Adrenal gland (tissue), 5 donors: ENCODE measurements around the gene XRCC5.

Experiments
- POLR2A ChIP-seq, 2 donors: fragments of 450-650 bp; IDR thresholded peaks; one replicate each; pipeline ENCODE4 v1.6.1; 2017; ENCODE audit warnings: antibody characterized with exemption in 2 of 2, mild to moderate bottlenecking in 2 of 2, moderate library complexity in 1 of 2
- TF ChIP-seq, protein P1 (sequence below), 6 experiments: fragments of 450-650 bp in 4 of 6; fragments of 200-600 bp in 2 of 6; sonication (generic) in 1 of 6; IDR thresholded peaks; 1 replicate in 5 of 6; 2 replicates in 1 of 6; pipeline versions ENCODE4 v1.5.1 to v1.8.0; 2016 to 2021; ENCODE audit warnings: antibody characterized with exemption in 6 of 6, mild to moderate bottlenecking in 2 of 6, moderate library complexity in 1 of 6
- donor health status: DM: no; HTN: no; CAD: no.

DNA sequence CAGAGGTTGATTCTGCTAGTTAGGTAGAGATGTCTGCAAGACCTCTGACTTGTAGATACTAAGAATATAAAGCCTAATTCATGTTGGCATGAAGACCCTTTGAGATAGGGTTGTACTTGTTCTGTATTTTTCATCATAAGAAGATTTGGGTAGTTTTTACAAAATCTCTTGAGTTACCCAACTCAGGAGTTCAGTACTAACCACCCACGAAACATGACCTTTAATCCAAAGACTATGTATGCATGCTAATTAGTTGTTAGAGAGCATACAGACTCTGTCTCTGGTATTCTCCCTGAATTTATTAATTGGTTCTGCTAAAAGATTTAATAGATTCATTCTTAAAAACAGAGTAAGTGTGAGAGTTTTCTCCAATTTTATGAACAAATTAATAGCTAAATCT is 44.5 kb upstream of the XRCC5 start:
- no peak for TF ChIP-seq POLR2A (IDR thresholded peaks at IDR 0.05)
- TF ChIP-seq, protein P1, sequence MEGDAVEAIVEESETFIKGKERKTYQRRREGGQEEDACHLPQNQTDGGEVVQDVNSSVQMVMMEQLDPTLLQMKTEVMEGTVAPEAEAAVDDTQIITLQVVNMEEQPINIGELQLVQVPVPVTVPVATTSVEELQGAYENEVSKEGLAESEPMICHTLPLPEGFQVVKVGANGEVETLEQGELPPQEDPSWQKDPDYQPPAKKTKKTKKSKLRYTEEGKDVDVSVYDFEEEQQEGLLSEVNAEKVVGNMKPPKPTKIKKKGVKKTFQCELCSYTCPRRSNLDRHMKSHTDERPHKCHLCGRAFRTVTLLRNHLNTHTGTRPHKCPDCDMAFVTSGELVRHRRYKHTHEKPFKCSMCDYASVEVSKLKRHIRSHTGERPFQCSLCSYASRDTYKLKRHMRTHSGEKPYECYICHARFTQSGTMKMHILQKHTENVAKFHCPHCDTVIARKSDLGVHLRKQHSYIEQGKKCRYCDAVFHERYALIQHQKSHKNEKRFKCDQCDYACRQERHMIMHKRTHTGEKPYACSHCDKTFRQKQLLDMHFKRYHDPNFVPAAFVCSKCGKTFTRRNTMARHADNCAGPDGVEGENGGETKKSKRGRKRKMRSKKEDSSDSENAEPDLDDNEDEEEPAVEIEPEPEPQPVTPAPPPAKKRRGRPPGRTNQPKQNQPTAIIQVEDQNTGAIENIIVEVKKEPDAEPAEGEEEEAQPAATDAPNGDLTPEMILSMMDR (IDR thresholded peaks at IDR 0.05): no peak
